ENCODE results near the gene SORBS2.

DNA sequence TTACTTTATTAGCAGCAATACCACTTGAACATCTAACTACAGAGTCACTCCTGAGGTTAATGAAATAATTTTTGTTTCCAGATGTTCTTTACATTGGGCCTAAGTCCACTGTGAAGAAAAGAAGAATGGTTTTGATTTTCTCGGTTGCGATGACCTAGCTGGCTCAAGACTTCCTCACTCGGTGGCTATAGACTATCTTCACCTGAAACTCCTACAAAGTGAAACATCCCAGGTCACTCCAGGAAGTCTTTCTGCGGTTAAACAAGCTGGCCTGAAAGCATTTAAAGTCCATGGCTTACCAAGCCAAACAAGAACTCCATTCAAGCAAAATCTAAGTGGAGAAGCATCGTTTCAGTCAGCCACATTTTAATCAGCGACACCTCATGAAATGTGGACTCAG, 13.7 kb upstream of the SORBS2 start:
- TF ChIP-seq POLR2A (IDR thresholded peaks at IDR 0.05) = no peak
- no peak for TF ChIP-seq CTCF (IDR thresholded peaks at IDR 0.05)

All from thyroid gland (tissue), 4 donors.